ENCODE data around the gene RETN. TPM values are rescaled to one million over a fixed set of nuclear protein-coding genes. Genes with fewer than 3 reads are reported as not detected.

The RETN gene
- total RNA-seq, 6 experiments from 2014 or later = 0.63 to 2.4 TPM; not detected in 4

GRCh38 chr19:7690779-7691258 is 22.0 kb downstream of the RETN start:
- 62% methylated on average over 4 of the region's 8 CpGs for WGBS (ENCODE audit: insufficient coverage, low coverage, low lambda C conversion rate, missing lambda C conversion rate)
- no peak for TF ChIP-seq CTCF (IDR thresholded peaks at IDR 0.05)
- no peak for TF ChIP-seq POLR2A (IDR thresholded peaks at IDR 0.05)

GRCh38 chr19:7691497-7691896 is 22.6 kb downstream of the RETN start:
- no peak for ATAC-seq
- Histone ChIP-seq H3K9me3 (no peaks in the 10 kb centered on the region), H3K36me3 (no peaks in the 10 kb centered on the region), H3K27ac (no peak overlapping the region), H3K27me3 (no peaks in the 10 kb centered on the region), H3K4me1 (no peaks in the 10 kb centered on the region), H3K4me3 (no peak overlapping the region)
- intact Hi-C loops (cut with DNase I) = no loop called here
- no peak for DNase-seq
- TF ChIP-seq POLR2A (IDR thresholded peaks at IDR 0.05) (no peak), CTCF (IDR thresholded peaks at IDR 0.05) (no peak)

More at GRCh38 chr19:7690779-7691258, 22.0 kb downstream of the RETN start:
- intact Hi-C loops (cut with DNase I) = no loop called here
- no peaks in the 10 kb centered on the region for H3K9me3 ChIP-seq
- H3K4me3 ChIP-seq = no peak overlapping the region
- no peaks in the 10 kb centered on the region for H3K27me3 ChIP-seq
- H3K27ac ChIP-seq = no peak overlapping the region
- no peaks in the 10 kb centered on the region for H3K4me1 ChIP-seq
- no peak for ATAC-seq
- no peak for DNase-seq
- H3K36me3 ChIP-seq = no peaks in the 10 kb centered on the region

- WGBS (ENCODE audit: insufficient coverage, low coverage, low lambda C conversion rate, missing lambda C conversion rate) = 64% methylated on average over 12 of the region's 13 CpGs
- intact Hi-C loops (cut with DNase I) = no loop called here
Measured at GRCh38 chr19:7692417-7693088, 23.7 kb downstream of the RETN start.

GRCh38 chr19:7694499-7694898 is 25.6 kb downstream of the RETN start:
- H3K4me3 ChIP-seq = no peak overlapping the region
- TF ChIP-seq POLR2A (IDR thresholded peaks at IDR 0.05) = no peak
- TF ChIP-seq CTCF (IDR thresholded peaks at IDR 0.05) = no peak
- H3K4me1 ChIP-seq = no peaks in the 10 kb centered on the region
- ATAC-seq (no peak), DNase-seq (no peak)
- no peaks in the 10 kb centered on the region for H3K9me3 ChIP-seq
- intact Hi-C loops (cut with DNase I) = no loop called here
- H3K27me3 ChIP-seq = no peaks in the 10 kb centered on the region
- WGBS (ENCODE audit: insufficient coverage, low coverage, low lambda C conversion rate, missing lambda C conversion rate) = 20% methylated on average over 1 of the region's 4 CpGs
- no peak overlapping the region for H3K27ac ChIP-seq
- H3K36me3 ChIP-seq = no peaks in the 10 kb centered on the region

More at GRCh38 chr19:7692417-7693088, 23.7 kb downstream of the RETN start:
- DNase-seq (no peak), ATAC-seq (no peak)
- Histone ChIP-seq H3K4me3 (no peak overlapping the region), H3K27ac (no peak overlapping the region), H3K4me1 (no peaks in the 10 kb centered on the region), H3K27me3 (no peaks in the 10 kb centered on the region), H3K36me3 (no peaks in the 10 kb centered on the region), H3K9me3 (no peaks in the 10 kb centered on the region)
- no peak for TF ChIP-seq POLR2A (IDR thresholded peaks at IDR 0.05)
- TF ChIP-seq CTCF (IDR thresholded peaks at IDR 0.05) = no peak
